ENCODE data around the gene HMGB1.

DNA sequence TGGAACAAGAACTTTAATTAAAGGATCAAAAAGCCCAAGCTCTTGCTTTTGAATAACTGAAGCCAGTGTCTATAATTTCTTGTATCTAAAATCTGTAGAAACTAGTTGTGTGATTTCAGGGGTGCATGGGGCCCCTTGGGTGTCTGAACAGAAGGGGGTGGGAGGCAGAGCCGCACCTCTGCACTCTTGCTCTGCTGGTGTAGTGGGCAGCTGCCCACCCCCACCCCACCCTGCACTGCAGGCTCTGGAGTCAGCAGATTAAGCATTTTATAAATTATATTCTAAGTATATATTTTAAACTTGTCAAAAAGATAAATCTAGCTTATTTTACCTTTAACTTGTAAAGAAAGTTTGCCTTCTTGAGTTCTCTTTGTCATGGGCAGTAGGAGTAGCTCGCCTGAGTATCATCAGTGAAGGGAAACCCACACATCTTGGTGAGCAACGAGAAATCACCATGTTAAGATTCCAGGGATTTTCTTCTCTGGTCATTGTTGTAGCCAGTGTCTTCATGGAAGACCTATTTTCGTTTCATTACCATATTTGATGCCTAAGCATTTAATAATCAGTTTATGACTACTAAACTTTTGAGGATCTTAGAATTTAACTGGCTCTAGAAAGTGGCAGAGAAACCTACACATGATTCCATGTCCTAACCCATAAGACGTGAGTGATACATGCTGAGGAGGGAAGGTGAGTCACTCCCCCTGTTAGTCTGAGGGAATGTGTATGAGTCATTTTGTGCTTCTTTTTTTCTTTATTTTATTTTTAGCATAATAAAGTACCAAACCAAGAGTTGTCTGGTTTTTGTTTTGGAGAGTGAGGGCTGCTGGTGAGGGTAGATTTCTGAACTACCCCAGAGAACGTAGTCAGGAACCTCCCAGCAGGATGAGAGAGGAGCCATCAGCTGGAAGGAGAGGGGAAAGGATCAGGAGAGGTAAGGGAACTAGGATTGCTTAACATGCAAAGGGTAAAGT lies 35.7 kb downstream of the HMGB1 start:
- no peak for TF ChIP-seq POLR2A (IDR thresholded peaks at IDR 0.05)
- TF ChIP-seq, protein P1, sequence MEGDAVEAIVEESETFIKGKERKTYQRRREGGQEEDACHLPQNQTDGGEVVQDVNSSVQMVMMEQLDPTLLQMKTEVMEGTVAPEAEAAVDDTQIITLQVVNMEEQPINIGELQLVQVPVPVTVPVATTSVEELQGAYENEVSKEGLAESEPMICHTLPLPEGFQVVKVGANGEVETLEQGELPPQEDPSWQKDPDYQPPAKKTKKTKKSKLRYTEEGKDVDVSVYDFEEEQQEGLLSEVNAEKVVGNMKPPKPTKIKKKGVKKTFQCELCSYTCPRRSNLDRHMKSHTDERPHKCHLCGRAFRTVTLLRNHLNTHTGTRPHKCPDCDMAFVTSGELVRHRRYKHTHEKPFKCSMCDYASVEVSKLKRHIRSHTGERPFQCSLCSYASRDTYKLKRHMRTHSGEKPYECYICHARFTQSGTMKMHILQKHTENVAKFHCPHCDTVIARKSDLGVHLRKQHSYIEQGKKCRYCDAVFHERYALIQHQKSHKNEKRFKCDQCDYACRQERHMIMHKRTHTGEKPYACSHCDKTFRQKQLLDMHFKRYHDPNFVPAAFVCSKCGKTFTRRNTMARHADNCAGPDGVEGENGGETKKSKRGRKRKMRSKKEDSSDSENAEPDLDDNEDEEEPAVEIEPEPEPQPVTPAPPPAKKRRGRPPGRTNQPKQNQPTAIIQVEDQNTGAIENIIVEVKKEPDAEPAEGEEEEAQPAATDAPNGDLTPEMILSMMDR (IDR thresholded peaks at IDR 0.05), result no peak

Data from Peyer's patch (tissue), 4 donors.